GM12873 (cell line): ENCODE results near the gene FUCA2.

Experiments
- TF ChIP-seq, protein P1 (sequence below): IDR thresholded peaks from 2 replicates; pipeline ENCODE4 v1.5.1; 2012; ENCODE audit warnings: low read depth, mild to moderate bottlenecking, moderate library complexity, low read length, control low read depth; ENCODE audit not compliant: insufficient read depth; ENCODE audit errors: missing control alignments

The FUCA2 gene

DNA sequence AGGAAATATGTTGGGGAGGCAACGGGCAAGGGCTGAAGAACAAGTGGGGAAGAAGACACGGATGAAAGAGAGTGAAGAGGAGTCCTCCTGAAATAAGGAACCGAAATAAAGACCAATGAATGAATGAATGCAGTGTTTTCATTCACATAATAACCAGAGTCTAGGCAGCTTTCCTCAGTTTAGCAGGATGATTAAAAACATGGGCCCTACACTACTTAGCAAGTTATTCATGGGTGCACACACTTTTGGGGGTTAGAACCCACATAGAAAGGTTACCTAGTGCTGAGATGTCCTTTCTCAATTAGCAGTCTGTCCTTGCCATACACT, 5.9 kb upstream of the FUCA2 start:
- TF ChIP-seq, protein P1, sequence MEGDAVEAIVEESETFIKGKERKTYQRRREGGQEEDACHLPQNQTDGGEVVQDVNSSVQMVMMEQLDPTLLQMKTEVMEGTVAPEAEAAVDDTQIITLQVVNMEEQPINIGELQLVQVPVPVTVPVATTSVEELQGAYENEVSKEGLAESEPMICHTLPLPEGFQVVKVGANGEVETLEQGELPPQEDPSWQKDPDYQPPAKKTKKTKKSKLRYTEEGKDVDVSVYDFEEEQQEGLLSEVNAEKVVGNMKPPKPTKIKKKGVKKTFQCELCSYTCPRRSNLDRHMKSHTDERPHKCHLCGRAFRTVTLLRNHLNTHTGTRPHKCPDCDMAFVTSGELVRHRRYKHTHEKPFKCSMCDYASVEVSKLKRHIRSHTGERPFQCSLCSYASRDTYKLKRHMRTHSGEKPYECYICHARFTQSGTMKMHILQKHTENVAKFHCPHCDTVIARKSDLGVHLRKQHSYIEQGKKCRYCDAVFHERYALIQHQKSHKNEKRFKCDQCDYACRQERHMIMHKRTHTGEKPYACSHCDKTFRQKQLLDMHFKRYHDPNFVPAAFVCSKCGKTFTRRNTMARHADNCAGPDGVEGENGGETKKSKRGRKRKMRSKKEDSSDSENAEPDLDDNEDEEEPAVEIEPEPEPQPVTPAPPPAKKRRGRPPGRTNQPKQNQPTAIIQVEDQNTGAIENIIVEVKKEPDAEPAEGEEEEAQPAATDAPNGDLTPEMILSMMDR: no peak

DNA sequence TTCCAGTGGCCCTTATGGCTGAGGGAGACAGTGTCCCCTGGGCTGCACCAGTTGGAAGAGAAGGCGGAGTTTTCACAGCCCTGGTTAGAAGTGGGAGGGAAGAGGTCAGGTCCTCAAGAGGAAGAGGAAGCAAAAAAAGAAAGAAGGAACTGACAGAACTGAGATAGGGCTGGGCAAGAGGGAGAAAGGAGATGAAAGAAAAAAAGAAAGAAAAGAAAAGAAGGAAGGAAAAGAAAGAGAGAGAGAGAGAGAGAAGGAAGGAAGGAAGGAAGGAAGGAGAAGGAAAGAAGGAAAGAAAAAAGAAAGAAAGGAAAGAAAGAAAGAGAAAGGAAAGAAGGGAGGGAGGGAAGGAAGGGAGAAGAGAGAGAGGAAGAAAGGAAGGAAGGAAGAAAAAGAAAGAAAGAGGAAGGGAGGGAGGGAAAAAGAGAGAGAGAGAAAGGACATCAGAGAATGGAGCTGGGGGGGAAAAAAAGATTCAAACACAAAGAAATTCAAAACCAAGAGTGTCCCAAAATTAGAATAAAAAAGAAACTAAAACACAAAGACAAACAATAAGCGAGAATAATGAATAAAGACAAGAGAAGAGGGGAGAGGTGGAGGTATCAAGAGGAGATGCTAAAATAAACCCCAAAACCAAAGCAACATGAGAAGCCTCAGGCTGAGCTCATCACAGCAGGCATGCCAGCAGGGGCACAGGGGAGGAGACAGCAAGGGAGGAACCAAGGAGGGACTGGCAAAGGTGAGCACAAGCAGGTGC, 5.3 kb upstream of the FUCA2 start:
- TF ChIP-seq, protein P1: no peak

DNA sequence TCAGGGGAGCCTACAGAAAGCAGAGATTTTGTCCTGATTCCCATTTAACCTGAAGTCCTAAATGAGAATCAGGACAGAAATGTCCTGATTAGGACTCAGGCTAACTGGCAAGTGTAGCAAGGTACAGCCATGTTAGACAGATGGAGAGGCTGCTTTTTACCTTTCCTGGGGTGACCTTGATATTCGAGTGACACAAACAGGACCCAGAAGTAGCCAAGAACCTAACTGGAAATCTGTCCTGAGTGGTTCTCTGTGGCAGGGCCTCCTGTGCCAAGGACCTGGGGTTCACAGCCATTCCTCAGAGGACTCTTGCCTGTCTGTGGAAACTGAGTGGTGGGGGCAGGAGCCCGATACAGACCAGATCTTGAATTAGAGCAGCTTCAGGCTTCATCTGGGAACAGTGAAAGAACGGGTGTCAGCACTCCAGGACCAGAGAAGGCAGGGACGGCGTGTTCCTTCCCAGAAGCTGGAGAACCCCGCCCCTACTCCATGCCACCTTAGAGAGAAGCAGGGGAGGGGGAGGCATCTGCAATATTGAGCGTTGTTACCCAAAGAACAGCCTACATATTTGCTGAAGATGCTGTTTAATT, 4.3 kb upstream of the FUCA2 start:
- TF ChIP-seq, protein P1: no peak

DNA sequence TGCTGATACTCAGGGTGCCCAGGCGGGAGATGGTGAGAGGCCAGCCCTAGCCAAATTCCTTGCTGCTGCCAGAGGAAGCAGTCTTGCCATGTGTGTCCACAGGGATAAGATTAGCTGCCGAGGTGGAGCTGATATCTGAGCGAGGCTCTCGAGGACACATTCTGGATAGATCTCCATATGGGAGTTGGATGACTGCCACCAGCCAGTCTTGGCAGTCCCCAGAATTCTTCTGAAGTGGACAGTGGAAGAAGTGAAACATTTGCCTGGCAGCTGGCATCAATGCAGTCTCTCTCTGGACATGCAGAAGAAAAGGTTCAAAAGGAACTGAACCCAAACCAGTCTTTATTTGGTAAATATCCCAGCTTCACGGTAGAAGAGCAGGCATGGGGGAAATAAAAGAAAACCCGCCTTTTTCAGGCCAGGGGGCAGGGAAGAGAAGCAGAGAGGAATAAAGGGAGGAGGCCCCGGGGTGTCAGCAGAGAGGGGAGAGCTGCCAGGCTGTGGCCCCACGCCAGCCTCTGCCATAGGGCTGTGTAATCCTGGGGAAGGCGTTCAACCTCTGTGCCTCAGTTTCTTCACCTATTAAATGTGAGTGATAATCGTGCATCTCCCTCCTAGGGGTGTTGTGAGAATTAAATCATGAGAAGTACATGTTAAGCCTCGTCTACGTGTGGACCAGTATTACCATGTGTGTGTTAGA, 3.7 kb upstream of the FUCA2 start:
- TF ChIP-seq, protein P1: no peak

DNA sequence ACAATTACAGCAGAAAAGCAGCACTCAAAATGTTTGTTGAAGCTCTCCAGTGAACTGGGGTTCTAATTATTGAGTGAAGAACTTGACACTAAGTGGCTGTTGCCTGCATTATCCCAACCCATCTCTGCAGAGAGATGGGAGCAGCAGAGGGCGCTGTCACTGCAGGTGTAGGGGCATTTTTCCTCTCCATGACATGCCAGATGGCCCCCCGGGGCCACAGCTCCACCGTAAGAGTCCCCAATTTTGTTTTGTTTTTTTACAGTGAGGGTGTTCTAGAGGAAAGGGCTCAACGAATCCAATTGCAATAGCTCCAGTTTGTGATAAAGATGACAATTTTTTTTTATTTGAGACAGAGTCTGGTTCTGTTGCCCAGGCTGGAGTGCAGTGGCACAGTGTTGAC, 1.9 kb upstream of the FUCA2 start:
- TF ChIP-seq, protein P1: peak; percentile 73

DNA sequence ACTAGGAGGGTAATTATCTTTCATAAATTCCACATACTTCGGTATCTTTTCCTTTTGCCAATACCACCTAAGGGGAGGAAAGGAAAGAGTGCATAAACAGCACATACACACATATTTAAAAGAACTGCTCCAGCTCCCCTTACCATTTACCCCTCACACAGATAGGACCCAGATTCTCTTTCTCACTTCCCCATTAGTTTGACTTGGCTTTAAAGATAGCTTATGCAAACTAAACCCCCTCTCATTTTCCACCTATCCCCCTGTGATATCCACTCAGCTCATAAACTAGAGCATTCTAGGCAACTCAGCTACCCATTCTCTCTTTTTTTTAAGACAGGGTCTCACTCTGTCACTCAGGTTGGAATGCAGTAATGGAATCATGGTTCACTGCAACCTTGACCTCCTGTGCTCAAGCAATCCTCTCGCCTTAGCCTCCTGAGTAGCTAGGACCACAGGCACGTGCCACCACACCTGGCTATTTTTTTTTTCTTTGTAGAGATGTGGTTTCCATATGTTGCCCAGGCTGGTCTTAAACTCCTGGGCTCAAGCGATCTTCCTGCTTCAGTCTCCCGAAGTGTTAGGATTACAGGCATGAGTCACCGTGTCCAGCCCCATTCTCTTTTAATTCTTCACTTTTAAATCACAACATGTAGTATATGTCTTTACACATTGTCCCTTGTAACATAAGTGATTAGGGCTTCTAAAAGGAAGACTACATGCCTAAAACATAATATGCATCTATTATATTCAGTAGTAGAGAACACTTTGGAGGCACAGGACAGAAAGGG, 4.0 kb downstream of the FUCA2 start:
- TF ChIP-seq, protein P1: no peak

DNA sequence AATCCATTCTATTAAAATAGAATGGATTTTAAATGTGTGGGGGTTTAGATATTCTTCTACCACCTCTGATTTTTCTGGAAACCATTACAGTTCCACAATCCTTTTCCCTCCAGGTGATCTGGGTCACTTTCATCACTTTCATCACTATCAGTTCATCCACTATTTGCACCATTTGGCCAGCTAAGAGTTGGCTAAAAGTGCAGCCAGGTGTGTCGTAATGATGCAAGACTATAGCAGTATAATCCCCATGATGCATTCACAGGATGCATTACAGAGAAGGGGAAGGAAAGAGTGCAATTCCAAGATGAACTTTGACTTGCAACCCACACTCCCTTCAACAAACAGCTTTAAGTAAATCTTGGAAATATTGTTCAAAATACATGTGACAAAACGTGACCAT, 4.9 kb downstream of the FUCA2 start:
- TF ChIP-seq, protein P1: no peak
